ENCODE data around the gene LGALS3.

The LGALS3 gene

GRCh38 chr14:55194656-55195355 lies 65.8 kb downstream of the LGALS3 start:
- no peaks in the 10 kb centered on the region for H3K36me3 ChIP-seq (ENCODE audit: control insufficient read depth, insufficient read depth, low read length)
- H3K4me3 ChIP-seq (ENCODE audit: low read depth, low read length), result no peak overlapping the region
- H3K27me3 ChIP-seq (ENCODE audit: control insufficient read depth, insufficient read depth, low read length), result no peaks in the 10 kb centered on the region

More at GRCh38 chr14:55194656-55195355, 65.8 kb downstream of the LGALS3 start:
- Histone ChIP-seq H3K9ac (ENCODE audit: low read depth, low read length) (no peak overlapping the region), H3K9me3 (ENCODE audit: control insufficient read depth, insufficient read depth, low read length) (no peaks in the 10 kb centered on the region), H3K4me1 (ENCODE audit: control insufficient read depth, insufficient read depth, low read length) (peaks cover 4% of the 10 kb centered on the region; the same call in 1 of the 2 replicates), H3K27ac (ENCODE audit: low read depth, low read length) (no peak overlapping the region)

All from HUES48 (cell line).